Measurements from ENCODE around the gene SRD5A1.
A peak's percentile ranks its signal among the peaks of the same experiment; 100 is the strongest.

SRD5A1 gene

DNA sequence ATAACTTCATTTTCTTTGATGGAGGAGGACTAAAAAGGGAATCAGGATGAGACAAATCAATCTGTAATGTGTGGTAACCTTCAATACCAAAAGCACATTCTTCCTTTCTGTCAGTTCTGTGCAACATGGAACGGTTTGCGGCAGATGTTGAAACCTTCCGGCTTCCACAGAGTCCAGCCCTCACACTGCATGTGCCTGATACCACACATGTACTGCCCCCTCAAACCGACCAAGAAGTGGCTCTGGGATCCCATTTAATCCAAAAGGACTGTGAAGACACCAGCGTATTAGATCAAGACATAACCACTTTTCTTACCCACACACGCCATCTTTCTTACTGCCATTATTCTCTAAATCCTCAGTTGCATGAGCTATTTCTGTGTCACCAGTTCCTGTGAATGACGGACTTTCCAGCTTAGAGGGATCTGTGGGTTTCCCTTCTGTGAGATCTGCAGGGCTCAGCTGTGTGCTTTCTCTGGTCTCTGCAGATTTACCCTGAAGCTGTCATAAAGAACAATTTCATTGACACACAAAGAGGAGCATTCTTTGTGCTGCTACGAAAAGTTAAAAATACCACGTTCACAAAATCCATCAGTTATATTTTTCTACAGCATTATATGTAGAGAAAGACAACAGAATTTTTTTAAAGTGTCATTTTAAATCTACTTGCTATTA lies 26.2 kb upstream of the SRD5A1 start:
- no peak for DNase-seq

DNA sequence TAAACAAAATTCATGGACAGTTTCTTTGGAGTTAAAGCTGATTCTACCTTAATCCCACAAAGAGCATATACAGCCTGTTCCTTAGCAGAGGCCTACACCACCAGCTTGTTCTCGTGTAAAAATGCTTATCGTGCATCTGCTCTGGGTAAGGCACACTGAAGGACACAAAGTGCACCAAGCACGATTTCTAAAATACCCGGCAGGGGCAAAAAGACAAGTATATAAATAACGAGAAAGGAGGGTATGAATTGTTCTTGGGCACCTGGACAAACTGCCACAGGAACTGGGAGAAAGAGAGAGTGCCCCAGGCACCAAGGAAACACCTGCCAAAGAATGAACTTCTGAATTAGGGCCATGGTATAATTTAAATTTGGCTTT lies 25.7 kb upstream of the SRD5A1 start:
- no peak for DNase-seq

DNA sequence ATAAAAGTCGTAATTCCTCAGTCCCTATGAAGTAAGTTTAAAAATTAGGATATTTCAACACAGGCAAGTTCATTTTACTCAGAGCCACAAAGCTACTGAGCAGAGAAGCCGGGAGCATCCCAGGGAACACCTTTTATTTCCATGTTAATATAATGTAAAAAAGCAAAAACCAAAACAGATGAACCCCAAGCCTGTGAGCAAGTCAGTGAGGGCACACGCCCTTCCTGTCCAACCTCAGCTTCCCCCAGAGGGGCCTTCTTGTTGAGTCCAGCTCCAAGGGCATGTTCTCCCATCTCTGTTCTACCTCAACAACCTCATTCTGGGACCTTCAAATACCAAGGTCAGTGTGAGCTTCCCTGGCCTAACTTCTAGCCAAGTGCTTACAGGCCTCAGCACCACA lies 25.2 kb upstream of the SRD5A1 start:
- DNase-seq, result no peak

DNA sequence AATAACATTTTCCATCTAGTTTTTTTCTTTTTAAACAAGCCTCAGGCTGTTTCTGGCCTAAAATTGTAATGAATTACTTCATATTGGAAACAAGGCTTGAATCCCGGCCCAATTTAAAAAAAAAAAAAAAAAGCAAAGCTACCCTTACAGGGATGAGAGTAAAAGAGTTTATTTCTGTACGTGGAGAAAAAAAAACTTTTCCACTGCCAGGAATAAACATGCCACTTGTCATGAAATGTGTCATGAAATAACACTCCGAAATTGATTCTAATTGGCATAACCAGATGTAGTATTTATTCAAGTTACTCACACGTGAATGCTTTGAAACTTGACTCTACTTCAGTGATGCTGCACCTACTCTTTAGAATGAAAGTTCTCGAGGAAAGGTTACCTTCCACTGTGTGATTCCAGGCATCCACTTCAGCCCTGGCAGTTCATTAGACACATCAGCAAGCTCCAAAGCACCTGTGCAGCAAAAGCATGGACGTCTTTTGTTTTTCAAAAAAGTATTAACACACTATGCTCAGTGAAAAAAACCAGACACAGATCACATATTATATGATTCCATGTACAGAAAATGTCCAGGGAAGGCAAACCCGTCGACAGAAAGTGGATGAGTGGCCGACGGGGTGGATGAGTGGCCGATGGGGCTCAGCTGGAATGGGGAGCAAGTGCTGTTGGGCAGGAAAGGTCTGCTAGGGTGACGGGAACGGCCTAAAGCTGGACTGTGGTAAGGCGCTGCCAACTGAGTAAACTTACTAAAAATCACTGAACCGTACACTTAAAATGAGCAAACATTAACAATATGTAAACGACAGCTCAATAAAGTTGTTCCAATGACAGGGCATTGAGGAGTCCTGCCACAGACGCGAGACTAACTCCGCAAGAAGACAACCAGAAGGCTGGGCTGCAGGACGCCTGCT lies 21.6 kb upstream of the SRD5A1 start:
- no peak for DNase-seq

DNA sequence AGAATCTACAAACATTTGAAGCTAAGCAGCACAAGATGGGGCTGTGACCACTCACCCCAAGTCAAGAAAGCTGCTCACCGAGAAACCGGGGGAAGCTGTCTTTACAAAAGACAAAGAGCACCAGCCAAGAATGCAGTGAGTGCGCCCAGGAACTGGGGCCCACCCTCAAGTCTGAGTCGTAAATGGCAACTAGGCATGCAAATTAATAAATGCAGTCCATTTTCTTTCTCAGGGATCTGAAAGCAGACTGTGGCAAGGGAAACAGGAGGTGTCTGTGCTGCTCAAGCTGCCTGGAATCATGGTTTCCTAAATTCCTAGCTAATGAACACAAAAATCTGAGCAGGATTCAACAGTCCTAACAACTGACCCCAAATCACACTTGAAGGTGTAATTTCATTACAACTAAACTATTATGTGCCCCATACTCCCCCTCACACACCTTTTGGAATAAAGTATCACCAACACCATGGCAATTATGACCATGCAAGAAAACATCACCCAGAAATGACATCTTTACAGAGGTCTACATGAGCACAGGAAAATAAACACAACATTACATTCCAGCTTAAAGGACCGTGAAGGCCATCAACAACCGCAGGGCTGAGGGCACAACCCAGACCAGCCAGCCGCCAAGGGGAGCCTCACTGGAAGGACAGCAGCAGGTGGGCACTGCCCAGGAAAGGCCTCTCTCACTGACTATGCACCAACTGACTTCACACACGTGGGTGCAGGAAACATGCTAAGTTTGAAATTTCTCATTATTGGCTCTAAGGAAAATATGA lies 18.0 kb upstream of the SRD5A1 start:
- no peak for DNase-seq

DNA sequence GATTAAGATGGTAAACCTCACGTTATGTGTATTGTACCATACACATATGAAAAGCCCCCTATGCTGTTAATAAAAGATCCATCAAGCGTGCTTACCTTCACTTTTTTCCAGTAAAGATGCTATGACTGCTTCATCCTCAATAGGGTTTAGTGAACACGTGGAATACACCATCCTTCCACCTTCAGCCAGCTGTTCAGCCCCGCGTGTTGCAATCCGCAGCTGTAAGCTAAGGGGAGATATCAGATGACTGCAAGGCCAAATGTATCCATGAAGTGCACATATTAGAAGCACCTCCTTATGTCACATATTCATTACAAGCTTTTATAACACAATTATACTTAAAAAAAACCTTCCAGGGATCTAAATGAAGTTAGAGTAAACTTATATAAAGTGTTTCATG lies 16.6 kb upstream of the SRD5A1 start:
- DNase-seq, result no peak

DNA sequence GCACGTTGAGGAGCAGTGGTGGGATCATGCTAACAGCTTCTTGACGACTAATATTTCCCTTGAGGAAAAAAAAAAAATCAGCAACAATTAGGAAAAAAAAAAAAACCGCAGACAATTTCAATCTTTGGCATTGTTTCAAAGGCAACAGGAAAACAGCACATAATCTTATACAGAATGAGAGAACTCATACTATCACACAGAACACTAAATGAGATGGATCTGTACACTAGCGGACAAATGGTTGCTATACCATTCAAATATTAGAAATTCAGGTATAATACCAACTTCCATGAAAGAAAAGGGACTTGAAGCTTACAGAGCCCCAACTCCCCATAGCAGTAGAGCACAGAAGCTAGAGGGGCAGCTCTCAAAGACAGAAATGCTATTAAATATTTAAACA lies 10.0 kb upstream of the SRD5A1 start:
- no peak for DNase-seq

DNA sequence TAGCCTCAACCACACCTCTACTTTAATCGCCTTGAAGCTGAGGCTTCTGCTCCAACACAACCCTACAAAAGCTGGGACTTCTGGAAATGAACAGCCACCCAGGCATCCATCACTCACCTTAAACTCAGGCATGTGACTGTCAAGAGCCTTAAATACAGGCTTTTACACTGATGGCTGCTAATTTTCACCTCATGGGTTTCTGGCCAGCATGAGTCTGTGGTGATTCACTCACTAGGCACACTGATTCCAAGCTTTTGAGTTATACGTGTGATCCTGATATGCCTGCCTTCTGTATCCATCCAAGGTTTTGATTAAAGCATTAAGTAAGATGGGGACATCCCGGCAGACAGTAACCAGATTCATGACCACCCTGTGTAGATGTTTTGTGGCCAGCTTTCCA lies 9.3 kb upstream of the SRD5A1 start:
- DNase-seq, result no peak

DNA sequence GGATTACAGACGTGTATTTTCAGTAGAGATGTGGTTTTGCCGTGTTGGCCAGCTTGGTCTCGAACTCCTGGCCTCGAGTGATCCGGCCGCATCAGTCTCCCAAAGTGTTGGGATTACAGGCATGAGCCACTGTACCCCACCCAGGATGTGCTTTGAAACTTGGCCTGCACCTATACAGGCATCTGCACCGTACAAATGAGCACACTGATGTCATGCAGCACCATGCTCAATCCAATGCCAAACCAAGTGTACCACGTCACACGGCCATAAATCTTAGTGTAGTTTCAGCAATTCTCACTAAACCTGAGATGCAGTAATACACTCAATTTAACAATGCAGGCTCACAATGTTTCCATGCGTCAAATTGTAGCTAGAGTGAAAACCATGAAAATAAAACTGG lies 6.7 kb upstream of the SRD5A1 start:
- DNase-seq, result no peak

DNA sequence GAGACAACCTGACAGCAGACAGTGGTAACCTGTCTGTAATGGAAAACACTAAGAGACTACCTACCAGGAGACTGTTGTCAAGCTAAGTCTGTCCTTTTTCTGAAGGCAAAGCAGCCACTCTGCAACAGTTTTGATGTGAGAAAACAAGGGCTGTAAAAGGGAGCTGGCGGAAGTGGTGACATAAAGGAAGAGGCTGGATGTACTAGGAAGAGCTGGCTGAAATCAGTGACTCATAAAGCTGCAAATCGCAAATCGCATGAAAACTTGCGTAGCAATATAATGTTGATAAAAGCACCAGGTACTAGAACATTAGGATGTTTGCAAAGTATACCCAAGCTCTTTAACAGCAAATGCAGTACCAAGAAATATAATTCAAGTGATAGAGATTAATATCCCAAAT lies 1.8 kb upstream of the SRD5A1 start:
- DNase-seq, result no peak

DNA sequence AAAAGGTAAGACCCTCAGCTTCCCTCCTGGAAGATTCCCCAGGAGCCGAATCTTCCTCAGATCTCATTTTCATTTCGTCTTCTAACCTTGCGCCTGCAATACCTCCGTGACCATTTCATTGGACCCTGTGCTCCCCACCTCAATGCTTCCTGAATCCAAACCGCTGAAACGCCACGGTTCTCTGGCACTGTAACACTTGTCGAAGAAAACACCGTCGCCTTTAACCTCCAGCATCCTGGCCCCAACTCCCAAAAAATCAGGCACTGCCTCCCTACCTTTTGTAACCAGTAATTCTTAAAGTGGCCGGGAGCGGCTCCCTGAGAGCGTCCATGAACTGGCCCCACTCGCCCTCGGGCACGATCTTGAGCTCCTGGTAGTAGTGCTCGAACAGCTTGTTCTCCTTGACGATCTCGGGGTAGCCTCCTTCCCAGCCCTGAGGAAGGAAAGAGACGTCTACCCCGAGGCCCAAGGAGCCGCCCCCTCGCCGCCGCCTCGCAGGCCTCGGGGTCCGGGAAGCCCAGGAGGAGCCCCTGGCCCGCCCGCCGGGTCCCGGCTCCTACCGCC lies 834 bp upstream of the SRD5A1 start:
- peak; percentile 44 for DNase-seq

DNA sequence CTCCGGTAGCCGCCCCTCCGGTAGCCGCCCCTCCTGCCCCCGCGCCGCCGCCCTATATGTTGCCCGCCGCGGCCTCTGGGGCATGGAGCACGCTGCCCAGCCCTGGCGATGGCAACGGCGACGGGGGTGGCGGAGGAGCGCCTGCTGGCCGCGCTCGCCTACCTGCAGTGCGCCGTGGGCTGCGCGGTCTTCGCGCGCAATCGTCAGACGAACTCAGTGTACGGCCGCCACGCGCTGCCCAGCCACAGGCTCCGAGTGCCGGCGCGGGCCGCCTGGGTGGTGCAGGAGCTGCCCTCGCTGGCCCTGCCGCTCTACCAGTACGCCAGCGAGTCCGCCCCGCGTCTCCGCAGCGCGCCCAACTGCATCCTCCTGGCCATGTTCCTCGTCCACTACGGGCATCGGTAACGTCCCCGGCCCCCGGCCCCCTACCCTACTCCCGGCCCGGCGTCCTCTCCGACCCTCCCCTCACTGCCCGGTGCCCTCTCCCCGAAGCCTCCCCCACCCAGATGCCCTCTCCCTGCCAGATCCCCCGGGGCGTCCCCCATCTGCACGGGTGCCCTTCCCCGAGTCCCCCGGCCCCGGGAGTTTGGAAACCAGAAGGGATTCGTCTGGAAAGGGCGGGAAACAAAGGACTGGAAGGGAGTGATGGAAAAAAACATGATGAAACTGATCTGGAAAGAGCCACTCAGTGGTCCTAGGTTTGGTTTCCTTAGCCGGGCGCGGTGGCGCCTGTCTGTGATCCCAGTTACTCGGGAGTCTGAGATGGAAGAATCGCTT lies 417 bp downstream of the SRD5A1 start:
- DNase-seq, result peak; percentile 49

DNA sequence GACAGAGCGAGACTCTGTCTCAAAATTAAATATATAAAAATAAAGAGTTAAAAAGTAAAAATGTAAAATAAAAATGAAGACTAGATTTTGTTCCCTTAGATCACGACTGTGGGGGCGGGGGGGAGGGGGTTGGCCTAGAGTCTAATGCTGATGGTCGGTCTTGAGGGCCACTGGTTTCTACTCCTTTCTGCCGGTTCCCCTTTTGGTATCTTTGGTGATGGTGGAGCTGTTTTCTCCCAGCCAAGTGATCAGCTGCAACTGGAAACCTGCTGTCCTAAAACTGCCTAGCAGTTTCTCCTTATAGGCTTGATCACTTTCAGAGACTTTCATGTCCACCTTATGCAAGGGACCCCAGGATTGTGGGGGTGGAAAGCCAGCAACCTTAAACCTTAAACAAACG lies 1.1 kb downstream of the SRD5A1 start:
- peak; percentile 14 for DNase-seq

DNA sequence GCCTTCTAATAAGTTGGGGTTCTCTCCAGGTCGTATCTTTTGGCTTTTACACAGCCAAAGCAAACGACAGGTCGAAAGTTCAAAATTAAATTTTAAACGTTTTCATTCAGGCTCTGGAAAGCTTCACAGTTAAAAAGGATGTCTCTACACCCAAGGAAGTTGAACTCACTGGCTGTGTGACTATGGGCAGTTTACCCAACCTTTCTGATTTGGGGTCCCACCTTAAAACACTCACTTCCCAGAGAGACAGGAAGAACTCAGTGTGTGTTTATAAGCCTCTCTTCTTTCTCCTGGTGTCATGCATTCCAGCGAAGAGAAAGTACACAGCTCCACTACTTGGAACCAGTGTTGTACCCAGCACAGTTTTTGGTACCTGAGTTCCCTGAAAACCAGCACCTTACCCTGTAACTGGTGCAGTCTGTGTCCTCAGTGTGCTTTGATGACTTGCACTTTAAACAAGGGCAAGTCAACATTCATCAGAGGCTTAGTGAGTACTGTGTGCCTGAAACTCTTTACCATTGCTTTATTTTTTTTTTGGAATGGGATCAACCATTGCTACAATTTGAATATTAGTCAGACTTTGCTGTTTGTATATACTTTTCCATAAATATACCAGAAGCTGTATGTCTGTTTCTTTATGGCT lies 1.7 kb downstream of the SRD5A1 start:
- peak; percentile 56 for DNase-seq

DNA sequence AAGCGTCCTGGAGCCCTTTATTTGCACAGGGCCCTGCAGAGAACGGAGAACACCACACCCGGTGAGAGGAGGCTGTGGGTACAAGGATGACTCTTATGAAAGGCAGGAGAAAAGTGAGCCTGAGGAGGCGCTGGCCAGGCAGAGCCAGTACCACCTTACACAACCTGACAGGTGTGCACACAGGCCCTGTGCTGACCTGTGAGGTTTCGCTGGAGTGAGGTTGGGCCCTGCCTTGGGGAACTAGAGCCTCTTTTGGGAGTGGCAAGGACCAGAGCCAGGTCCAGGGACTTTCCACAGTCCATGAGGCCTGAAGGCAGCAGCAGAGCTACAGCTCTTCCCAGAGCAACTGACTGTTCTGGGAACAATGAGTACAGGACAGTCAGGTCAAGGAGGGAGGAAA lies 3.1 kb downstream of the SRD5A1 start:
- DNase-seq, result no peak

DNA sequence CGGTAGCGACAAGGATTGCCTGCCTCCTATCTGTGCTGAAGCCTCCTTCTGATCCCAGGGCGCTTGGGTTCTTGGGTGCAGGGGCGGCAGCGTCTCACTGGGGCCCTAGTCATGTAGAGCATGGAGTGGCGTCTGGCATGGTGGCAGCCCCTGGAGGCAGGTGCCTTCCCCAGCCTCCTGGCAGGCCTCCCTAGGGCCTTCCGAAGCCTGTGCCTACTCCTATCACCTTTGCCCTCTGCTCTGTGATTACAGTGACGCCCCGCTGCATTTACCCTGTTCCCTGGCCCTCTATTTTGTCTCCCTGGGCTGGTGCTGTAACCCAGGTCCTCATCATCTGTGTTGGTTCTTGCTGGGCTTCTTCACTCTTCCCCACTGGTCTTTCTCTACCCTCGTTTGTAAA lies 3.8 kb downstream of the SRD5A1 start:
- DNase-seq, result no peak

DNA sequence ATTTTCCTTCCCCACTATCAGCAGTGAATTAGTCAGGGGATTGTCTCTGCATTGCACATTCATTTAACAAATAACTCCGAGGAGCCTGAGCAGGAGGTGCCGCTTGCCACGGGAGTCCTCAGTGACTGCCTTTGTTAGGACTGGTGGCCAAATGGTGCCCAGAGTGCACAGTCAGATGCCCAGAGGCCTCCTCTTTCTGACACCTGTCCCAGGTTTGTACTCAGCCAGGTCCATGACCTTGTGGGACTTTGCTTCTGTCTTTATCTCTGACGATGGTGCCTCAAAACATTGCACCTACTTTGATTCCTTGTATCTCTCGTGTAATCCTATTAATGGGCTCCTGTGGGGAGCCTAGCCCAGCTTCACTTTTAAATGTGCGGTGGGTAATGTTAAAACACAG lies 4.3 kb downstream of the SRD5A1 start:
- DNase-seq, result no peak

DNA sequence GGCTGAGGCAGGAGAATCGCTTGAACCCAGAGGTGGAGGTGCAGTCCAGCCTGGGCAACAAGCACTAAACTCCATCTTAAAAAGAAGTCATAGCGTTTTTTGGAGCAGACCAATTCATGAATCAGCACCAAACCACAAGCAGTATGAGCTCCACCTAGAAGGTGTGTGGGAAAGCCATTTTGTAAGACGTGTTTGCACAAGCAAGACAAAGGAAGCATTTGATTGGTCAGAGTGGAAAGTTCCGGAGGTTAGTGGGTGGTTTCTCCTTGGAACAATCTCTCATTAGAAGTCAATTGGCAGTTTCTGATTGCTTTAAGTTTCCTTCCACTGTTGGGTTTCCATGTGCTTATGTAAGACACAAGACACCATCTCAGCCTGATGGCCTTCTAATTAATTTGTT lies 5.0 kb downstream of the SRD5A1 start:
- no peak for DNase-seq

DNA sequence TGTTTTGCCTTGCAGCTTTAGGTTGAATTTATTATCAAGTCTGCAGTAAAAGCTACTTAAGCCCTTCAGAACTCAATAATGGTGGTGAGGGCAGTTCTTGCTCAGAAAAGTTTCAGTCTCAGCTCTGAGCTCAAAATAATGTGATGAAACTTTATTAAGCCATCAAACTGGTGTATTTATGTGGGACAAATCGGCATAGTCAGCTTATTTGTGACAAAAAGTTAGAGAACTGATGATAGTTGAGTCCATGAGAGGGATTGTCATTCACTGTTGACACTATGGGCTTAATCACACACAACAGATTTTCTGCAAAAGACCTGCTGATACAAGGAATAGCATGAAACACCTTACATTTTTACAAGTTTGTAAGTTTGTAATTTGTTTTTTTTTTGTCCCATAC lies 9.4 kb downstream of the SRD5A1 start:
- DNase-seq, result no peak

DNA sequence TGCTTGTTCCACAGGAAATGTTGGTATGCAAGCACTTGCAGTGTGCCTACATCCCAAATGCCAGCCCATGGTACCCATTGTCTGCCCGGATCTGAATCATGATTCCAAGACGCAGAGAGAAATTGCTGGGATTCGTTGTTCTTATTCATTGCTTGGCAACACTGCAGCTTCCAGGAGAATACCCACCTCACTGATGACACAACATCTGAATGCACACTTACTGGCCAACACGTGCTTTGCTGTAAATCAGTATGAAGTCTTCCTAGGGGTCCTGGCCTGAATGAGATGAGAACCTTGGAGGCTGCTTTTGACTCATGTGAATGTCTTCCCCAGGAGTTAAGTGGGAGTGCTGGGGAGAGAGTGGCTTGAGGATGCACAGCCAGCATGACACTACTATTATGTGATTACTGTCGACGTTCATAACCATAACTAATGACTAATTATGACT lies 11.6 kb downstream of the SRD5A1 start:
- DNase-seq, result peak; percentile 78

DNA sequence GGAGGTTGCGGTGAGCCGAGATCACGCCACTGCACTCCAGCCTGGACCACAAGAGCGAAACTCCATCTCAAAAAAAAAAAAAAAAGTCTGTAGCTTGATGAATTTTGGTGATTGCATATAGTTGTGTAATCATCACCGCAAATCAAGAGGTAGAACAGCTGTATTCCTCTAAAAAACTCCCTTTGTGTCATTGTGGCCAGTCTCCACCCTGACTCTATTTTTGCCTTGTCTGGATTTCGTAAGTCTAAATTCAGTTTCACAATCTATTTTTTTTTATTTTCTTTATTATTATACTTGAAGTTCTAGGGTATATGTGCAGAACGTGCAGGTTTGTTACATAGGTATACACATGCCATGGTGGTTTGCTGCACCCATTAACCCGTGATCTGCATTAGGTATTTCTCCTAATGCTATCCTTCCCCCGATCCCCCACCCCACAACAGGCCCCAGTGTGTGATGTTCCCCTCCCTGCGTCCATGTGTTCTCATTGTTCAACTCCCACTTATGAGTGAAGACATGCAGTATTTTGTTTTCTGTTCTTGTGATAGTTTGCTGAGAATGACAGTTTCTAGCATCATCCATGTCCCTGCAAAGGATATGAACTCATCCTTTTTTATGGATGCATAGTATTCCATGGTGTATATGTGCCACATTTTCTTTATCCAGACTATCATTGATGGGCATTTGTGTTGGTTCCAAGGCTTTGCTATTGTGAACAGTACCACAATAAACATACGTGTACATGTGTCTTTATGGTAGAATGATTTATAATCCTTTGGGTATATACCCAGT lies 12.5 kb downstream of the SRD5A1 start:
- peak; percentile 79 for DNase-seq

Measured in HCEC 1CT (cell line).